Endodermal cell (in vitro differentiated cells): ENCODE measurements around the gene STX8. TPM values are rescaled to one million over a fixed set of nuclear protein-coding genes. Genes with fewer than 3 reads are reported as not detected.
"Not testable (repeated sequence)": the region's sequence is repeated elsewhere in the genome, so short reads cannot be mapped to it uniquely, and the experiment has no call there.

Experiments used
- DNase-seq: peaks from one replicate; pipeline ENCODE4 v3.0.0-alpha.2; 2017
- H3K27ac ChIP-seq: 2 replicates; pipeline ENCODE4 v1.5.1; 2013; ENCODE audit warnings: mild to moderate bottlenecking, low read depth, low read length, moderate library complexity
- H3K27me3 ChIP-seq: 2 replicates; pipeline ENCODE4 v1.6.1; 2013; ENCODE audit warnings: mild to moderate bottlenecking, low read length, moderate library complexity; ENCODE audit not compliant: insufficient read depth, control insufficient read depth, poor library complexity, severe bottlenecking
- H3K36me3 ChIP-seq: 2 replicates; pipeline ENCODE4 v1.7.0; 2013; ENCODE audit warnings: mild to moderate bottlenecking, low read length, moderate library complexity; ENCODE audit not compliant: control insufficient read depth, insufficient read depth
- H3K4me1 ChIP-seq: one replicate; pipeline ENCODE4 v1.7.0; 2013; ENCODE audit warnings: low read length; ENCODE audit not compliant: control insufficient read depth, insufficient read depth
- H3K4me3 ChIP-seq: 2 replicates; pipeline ENCODE4 v1.5.1; 2013; ENCODE audit warnings: mild to moderate bottlenecking, low read length, moderate library complexity
- H3K9ac ChIP-seq: 2 replicates; pipeline ENCODE4 v1.6.1; 2013; ENCODE audit warnings: mild to moderate bottlenecking, low read length, moderate library complexity; ENCODE audit not compliant: poor library complexity, severe bottlenecking; ENCODE audit errors: extremely low read depth
- H3K9me3 ChIP-seq: 2 replicates; pipeline ENCODE4 v1.6.1; 2013; ENCODE audit warnings: mild to moderate bottlenecking, low read length, moderate library complexity; ENCODE audit not compliant: control insufficient read depth
- H3K27ac Mint-ChIP-seq: 2 replicates; pipeline ENCODE4 v1.8.0; 2020; ENCODE audit warnings: mixed read lengths
- H3K27me3 Mint-ChIP-seq: 2 replicates; pipeline ENCODE4 v1.8.0; 2021; ENCODE audit warnings: mild to moderate bottlenecking, mixed read lengths; ENCODE audit not compliant: insufficient read depth
- H3K36me3 Mint-ChIP-seq: 2 replicates; pipeline ENCODE4 v1.8.0; 2020; ENCODE audit warnings: low read depth, mixed read lengths
- H3K4me1 Mint-ChIP-seq: 2 replicates; pipeline ENCODE4 v1.8.0; 2020; ENCODE audit warnings: mixed read lengths
- H3K4me3 Mint-ChIP-seq: 2 replicates; pipeline ENCODE4 v1.8.0; 2020; ENCODE audit warnings: mild to moderate bottlenecking, moderate library complexity, mixed read lengths
- H3K9me3 Mint-ChIP-seq: 2 replicates; pipeline ENCODE4 v1.8.0; 2020; ENCODE audit warnings: mild to moderate bottlenecking, mixed read lengths
- CTCF ChIP-seq: fragments of 200-600 bp; sonication (generic); conservative IDR thresholded peaks from 2 replicates; pipeline ENCODE4 v1.5.0; 2021; ENCODE audit warnings: antibody characterized with exemption, mild to moderate bottlenecking
- WGBS, 2 experiments: methylation state at CpG; one replicate each; pipeline versions ENCODE4 v1.1.5 to v1.1.7; 2013; ENCODE audit warnings: missing lambda C conversion rate in 2 of 2, mixed read lengths in 1 of 2; ENCODE audit not compliant: insufficient coverage in 1 of 2, insufficient read length in 1 of 2; 5-methylcytosine and 5-hydroxymethylcytosine counted together
- total RNA-seq, 2 donors: library from RNA; stranded (reverse); fragmentation: NEBNext Ultra II Directional in 1 of 2; extraction: Animal tissue kit (Norgen Biotek cat#: 25700) in 1 of 2; gene quantifications; 2 replicates in 1 of 2; 3 replicates in 1 of 2; pipeline ENCODE4 v1.2.1, GENCODE V29; 2021

STX8 gene
- total RNA-seq, 2 donors from 2014 or later: 82.5 to 98.2 TPM

- no peak overlapping the region for H3K27ac ChIP-seq
- H3K9ac ChIP-seq: no peak overlapping the region
- no peaks in the 10 kb centered on the region for H3K36me3 Mint-ChIP-seq
- DNase-seq: no peak
- H3K9me3 ChIP-seq: no peaks in the 10 kb centered on the region
- peaks cover 4% of the 10 kb centered on the region for H3K9me3 Mint-ChIP-seq
- TF ChIP-seq CTCF: no peak
- WGBS, 2 experiments: 84 to 94% methylated on average over 2 to 4 of the region's 4 CpGs
- H3K4me3 Mint-ChIP-seq: no peak overlapping the region
- H3K27ac Mint-ChIP-seq: no peak overlapping the region
- no peaks in the 10 kb centered on the region for H3K27me3 ChIP-seq
- H3K36me3 ChIP-seq: no peaks in the 10 kb centered on the region
- no peak overlapping the region for H3K4me3 ChIP-seq
- no peaks in the 10 kb centered on the region for H3K4me1 ChIP-seq
- no peaks in the 10 kb centered on the region for H3K4me1 Mint-ChIP-seq
- H3K27me3 Mint-ChIP-seq: no peaks in the 10 kb centered on the region
These were observed 23.0 kb upstream of the STX8 start for GRCh38 chr17:9598661-9599060.

GRCh38 chr17:9597638-9598037 lies 22.0 kb upstream of the STX8 start:
- not testable (repeated sequence) for H3K27ac Mint-ChIP-seq, H3K4me3 Mint-ChIP-seq, H3K4me1 ChIP-seq, H3K9me3 Mint-ChIP-seq, DNase-seq, H3K27me3 Mint-ChIP-seq, H3K9ac ChIP-seq, H3K27me3 ChIP-seq, H3K4me3 ChIP-seq, H3K36me3 Mint-ChIP-seq, H3K27ac ChIP-seq, H3K9me3 ChIP-seq, H3K4me1 Mint-ChIP-seq, H3K36me3 ChIP-seq
- 92 to 94% methylated on average over 3 to 5 of the region's 5 CpGs for WGBS, 2 experiments

GRCh38 chr17:9594065-9594464 lies 18.4 kb upstream of the STX8 start:
- H3K4me3 Mint-ChIP-seq: no peak overlapping the region
- H3K27ac Mint-ChIP-seq: no peak overlapping the region
- DNase-seq: no peak
- WGBS, 2 experiments: 93 to 94% methylated on average over 3 to 6 of the region's 6 CpGs
- H3K27me3 Mint-ChIP-seq: no peaks in the 10 kb centered on the region
- H3K36me3 ChIP-seq: no peaks in the 10 kb centered on the region
- no peak overlapping the region for H3K9ac ChIP-seq
- no peak overlapping the region for H3K27ac ChIP-seq
- no peaks in the 10 kb centered on the region for H3K36me3 Mint-ChIP-seq
- no peaks in the 10 kb centered on the region for H3K9me3 Mint-ChIP-seq
- no peak for TF ChIP-seq CTCF
- H3K4me1 ChIP-seq: no peaks in the 10 kb centered on the region
- no peak overlapping the region for H3K4me3 ChIP-seq
- H3K27me3 ChIP-seq: no peaks in the 10 kb centered on the region
- no peaks in the 10 kb centered on the region for H3K4me1 Mint-ChIP-seq
- H3K9me3 ChIP-seq: no peaks in the 10 kb centered on the region

GRCh38 chr17:9587969-9588656 lies 12.5 kb upstream of the STX8 start:
- Histone ChIP-seq H3K9me3 (peaks cover 11% of the 10 kb centered on the region), H3K36me3 (no peaks in the 10 kb centered on the region), H3K4me3 (no peak overlapping the region), H3K27ac (no peak overlapping the region), H3K9ac (no peak overlapping the region), H3K27me3 (no peaks in the 10 kb centered on the region), H3K4me1 (no peaks in the 10 kb centered on the region)
- TF ChIP-seq CTCF: no peak
- no peak overlapping the region for H3K27ac Mint-ChIP-seq
- DNase-seq: no peak
- H3K9me3 Mint-ChIP-seq: peaks cover 22% of the 10 kb centered on the region
- no peaks in the 10 kb centered on the region for H3K27me3 Mint-ChIP-seq
- H3K4me3 Mint-ChIP-seq: no peak overlapping the region
- no peaks in the 10 kb centered on the region for H3K4me1 Mint-ChIP-seq
- WGBS, 2 experiments: 91 to 94% methylated on average over 9 to 10 of the region's 10 CpGs
- H3K36me3 Mint-ChIP-seq: no peaks in the 10 kb centered on the region
